Measurements from ENCODE around the gene AK5.
"Not testable (repeated sequence)": the region's sequence is repeated elsewhere in the genome, so short reads cannot be mapped to it uniquely, and the experiment has no call there.

AK5 gene

DNA sequence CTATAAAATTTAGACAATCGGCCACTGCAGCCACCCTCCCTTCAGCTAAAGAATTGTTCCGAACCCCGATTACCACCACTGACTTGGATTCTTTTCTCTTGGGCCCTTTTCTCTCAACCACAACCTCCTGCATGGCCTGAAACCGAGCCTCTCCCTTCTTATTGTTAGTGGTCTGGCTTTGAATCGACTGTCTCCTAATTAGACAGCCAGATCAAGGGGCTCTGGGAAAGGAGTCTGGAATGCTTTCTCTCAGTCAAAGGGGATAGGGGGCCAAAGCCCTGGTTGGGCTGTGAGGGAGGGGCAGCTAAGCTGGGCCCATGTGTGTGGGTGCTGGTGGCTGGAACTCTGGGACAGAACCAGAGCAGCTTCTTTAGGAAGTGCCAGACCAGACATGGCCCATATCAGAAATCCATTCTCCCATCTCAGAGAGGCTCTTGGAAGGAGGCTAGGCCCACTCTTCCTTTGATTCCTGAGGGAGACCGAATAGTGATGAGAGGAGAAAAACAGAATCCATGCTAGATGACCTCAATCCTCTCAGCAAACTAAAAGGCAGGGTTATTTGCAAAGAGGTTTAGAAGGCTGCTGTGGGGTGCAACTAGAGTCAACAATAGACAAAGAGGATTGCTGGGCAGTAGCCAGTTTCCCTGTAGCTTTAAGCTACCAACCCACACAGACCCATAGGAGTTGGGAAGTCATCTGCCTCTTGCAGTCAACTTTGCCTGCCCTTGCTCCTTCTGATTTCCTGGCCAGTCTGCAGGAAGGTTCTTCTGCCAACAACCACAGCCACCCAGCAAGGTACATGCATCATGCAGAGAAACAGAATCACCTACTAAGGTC is 117.6 kb downstream of the AK5 start:
- no peak for DNase-seq (ENCODE audit: low read depth in 2 of 2)

DNA sequence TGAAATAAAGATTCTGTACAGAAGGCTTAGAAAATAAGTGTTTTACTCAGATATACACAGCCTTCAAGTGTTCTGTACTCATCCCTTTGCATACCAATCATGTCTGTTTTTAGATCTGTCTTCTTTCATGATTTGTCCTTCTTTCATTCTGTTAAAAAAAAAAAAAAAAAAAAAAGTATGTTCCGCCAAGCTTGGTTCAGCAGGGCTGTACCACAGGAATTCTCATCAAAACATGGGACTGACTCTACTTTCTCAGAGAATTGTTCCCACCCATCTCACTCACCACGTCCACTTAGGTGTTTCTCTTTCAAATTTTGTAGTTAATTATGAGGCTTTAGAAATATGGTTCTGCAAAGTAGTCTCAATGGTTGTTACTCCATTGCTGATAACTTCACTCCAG is 119.0 kb downstream of the AK5 start:
- no peak for DNase-seq (ENCODE audit: low read depth in 2 of 2)

DNA sequence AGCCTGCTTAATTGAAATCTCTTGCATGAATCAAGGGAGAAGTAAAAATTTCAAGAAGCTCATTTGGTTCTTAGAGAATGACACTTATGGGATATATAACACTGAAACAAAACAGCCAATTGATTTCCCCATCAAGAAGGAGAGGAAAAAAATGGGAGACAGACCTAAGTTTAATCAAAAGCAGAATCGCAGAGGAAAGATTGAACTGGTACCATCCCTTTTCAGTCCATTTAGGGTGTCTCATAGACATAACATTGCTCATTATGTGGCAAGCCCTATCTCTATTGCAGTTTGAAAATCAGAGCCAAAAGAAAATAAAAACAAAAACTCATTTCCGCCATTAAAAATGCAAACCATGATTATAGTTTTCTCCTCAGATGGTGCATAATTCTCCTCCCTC is 119.6 kb downstream of the AK5 start:
- no peak for DNase-seq (ENCODE audit: low read depth in 2 of 2)

DNA sequence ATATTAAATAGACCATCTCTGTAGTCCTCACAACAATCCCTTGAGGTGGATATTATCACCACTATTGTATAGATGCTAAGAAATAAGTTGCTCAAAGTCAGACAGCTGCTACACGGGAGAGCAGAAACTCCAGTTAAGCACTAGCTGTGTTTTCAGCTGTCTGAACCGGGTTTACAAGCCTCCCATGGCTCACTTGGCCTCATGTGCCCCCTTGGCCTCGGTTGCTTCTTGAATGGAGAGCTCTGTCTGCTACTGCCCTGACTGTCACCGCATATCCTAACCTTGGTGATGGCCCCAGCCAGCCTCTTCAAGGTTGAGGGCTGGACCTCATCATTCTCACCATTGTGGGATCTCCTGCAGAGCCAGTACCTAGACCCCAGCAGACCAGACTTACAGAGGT is 123.4 kb downstream of the AK5 start:
- no peak for DNase-seq (ENCODE audit: low read depth in 2 of 2)

DNA sequence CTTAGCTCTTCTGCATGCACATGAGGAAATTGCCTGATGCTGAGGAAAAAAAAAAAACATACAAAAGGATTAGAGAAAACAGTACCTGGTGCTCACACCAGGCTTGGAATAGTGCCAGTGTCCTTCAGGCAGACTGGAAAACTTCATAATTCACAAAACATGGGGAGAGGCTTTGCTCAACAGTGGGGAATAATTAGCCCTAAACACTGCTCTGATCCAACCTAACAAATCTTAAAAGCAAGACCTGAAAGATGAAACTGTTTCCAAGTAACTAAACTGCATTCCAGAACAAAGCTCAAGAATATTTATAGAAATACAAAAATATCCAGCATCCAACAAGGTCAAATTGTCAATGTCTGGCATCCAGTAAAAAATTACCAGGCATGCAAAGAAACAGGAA is 124.8 kb downstream of the AK5 start:
- DNase-seq (ENCODE audit: low read depth in 2 of 2): no peak

DNA sequence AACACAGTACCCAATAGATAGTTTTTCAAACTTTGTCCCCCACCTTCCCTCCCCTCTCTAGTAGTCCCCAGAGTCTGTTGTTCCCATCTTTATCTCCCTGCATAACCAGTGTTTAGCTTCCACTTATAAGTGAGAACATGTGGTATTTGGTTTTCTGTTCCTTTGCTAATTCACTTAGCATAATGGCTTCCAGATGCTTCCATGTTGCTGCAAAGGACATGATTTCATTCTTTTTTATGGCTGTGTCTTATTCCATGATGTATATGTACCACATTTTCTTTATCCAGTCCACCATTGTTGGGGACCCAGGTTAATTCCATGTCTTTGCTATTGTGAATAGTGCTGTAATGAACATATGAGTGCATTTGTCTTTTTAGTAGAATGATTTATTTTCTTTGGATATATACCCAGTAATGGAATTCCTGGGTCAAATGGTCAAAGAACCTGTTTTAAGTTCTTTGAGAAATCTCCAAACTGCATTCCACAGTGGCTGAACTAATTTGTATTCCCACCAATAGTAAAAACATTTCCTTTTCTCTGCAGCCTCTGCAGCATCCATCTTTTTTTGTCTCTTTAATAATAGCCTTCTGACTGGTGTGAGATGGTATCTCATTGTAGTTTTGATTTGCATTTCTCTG is 126.0 kb downstream of the AK5 start:
- DNase-seq (ENCODE audit: low read depth in 2 of 2): no peak

DNA sequence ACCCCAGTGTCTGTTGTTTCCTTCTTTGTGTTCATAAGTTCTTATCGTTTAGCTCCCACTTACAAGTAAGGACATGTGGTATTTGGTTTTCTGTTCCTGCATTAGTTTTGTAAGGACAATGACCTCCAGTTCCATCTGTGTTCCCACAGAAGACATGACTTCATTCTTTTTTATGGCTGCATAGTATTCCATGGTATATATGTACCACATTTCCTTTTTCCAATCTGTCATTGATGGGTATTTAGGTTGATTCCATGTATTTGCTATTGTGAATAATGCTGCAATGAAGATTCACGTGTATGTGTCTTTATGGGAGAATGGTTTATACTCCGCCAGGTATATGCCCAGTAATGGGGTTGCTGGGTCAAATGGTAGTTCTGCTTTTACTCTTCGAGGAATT is 127.1 kb downstream of the AK5 start:
- DNase-seq (ENCODE audit: low read depth in 2 of 2): not testable (repeated sequence)

DNA sequence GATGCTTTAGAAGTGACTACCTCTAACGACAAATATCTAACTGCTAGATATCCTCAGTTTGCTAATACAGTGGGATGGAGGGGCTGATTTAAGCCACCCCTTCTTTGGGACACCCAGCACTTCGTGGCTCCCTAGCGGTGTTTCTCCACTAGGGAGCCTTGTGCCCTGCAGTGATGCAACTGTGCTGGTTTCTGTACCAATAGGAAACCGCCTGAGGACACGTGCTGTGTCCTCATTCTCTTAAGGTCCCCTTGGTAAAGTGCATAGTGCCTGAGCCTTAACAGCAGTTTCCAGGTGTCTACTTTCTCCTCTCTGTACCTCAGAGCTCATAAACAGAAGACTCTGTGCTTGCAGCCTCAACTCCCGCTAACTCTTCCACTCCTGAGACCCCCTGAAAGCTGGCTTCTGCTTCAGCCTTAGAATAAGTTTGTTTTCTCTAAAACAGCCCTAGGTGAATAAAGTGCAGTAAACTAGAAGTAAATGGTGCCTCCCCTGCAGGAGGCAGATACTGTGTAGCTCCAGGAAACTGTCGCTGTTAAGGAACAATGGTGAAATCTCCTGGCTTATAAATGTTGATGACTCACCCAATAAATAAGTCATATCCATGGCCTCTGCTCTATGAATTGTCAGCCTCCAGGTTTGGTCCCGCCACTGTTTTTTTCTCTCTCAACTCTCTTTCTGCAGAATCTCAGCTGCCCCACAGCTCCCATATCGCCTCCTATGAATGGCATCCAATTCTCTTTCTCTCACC is 130.4 kb downstream of the AK5 start:
- no peak for DNase-seq (ENCODE audit: low read depth in 2 of 2)

DNA sequence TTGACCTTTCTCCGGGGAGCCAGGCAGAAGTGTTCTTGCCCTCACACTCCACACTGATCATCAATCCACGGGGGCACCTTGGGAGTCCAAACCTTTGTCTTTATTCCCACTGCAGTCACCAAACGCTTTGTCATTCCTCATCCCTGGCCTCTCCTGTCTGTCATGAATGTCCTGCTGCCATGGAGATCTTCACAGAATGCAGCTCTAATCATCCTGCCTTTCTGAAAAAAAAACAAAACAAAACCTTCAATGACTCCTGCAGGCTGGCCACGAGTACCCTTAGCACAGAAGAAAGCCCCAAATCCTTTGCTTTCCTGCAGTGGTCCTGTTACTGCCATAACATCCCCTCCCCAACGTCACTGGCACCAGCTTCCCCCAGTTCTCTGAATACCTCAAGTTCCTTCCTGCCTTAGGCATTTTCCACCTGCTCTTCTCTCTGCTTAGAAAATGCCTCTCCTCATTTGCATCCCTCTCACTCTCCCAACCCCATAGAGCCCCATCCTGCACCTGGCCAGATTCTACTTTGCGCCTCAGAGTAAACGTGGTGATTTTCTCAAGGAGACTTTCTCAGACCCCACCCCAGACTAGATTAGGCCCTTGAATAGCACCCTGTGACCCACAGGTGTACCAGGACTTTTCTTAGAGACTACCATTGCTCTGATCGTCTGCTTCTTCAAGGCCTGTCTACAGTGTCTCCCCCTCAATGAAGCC is 131.2 kb downstream of the AK5 start:
- no peak for DNase-seq (ENCODE audit: low read depth in 2 of 2)

DNA sequence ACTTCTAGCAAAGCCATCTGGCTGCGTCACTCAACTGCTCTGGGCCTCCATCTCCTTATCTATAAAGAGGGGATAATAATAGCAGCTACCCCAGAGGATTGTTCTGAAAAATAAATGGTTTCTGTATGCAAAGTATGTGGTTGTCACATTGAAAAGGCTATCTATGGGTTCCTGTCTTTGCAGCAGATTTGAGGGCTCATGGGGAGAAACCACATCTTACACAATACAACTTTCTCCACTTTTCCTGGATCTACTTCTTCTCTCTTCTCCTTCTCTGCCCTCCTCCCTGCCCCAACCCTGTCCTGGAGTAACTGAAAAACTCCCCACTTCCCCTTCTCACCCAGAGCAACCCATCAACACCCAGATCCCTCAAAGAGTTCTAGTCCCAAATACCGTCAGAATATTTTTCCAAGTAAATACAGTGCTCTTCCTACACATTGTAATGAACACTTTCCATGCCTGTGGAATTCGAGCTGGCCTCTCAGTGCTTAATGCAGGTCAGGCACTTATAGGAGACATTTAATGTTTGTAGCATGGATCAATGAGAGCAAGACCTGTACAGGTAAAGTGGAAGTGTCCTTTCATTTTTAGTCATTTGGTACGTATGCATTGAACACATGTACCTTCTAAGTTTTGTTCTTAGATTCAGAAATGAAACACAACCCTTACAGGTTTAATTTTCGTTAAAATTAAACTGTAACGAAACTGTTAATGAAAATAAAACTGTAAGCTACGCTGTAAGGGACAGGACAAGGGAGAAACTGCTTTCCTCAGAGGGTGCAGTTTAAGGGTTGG is 131.9 kb downstream of the AK5 start:
- no peak for DNase-seq (ENCODE audit: low read depth in 2 of 2)

DNA sequence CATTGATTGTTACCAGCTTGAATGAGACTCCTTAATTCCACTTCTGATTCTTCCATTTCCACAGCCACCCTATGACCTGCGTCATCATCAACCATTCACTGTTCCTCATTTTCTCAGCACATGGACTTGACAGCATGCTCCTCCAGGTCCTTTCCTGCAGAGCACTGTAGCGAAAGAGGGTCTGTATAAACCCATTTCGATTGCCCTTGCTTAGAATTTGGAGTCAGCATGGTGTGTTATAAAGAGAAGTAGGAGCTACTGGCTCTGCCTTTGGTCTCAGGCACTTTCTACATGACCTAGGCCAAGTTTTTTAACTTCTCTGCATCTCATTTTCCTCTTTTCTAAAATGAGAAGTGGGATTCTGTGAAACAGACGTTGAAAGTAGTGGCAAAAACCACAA is 133.8 kb downstream of the AK5 start:
- no peak for DNase-seq (ENCODE audit: low read depth in 2 of 2)

DNA sequence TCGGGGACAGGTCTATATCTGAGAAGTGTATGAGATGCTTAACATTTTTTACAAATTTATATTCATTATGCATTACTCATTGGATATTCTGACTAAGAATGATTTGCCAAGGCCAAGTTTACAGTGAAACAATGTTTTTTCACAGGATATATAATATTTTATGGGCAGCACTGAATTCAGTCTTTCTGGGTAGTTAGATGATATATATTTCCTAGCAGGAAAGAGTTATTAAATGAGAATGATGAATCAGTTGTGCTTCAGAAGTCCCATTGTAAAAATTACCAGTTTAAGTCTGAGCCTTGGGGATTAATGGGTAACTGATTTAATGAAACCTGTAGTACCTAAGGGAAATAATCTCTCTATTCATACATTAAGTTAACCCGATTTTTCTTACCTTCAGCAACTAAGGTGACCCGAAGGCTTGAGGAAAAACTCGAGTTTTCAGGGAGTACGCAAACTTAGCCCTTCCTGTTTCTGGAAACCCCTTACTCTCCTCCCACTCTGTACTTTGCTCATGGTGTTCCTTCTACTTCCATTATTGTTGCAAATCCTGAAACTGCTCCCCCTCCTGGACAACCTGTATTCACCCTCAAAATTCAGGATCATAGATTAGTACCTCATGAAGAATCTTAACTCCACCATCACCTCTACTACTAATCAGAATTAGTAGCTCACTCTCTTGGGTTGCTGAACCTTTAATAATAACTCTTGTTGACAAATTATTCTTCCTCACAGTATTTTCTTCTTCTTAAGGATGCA is 135.1 kb downstream of the AK5 start:
- no peak for DNase-seq (ENCODE audit: low read depth in 2 of 2)

DNA sequence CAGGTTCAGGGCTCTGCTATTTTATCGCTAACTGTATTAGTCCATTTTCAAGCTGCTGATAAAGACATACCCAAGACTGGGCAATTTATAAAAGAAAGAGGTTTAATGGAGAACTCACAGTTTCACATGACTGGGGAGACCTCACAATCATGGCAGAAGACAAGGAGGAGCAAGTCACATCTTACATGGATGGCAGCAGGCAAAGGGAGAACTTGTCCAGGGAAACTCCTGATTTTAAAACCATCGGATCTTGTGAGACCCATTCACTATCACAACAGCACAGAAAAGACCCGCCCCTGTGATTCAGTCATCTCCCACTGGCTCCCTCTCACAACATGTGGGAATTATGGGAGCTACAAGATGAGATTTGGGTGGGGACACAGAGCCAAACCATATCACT is 136.2 kb downstream of the AK5 start:
- DNase-seq (ENCODE audit: low read depth in 2 of 2): not testable (repeated sequence)

DNA sequence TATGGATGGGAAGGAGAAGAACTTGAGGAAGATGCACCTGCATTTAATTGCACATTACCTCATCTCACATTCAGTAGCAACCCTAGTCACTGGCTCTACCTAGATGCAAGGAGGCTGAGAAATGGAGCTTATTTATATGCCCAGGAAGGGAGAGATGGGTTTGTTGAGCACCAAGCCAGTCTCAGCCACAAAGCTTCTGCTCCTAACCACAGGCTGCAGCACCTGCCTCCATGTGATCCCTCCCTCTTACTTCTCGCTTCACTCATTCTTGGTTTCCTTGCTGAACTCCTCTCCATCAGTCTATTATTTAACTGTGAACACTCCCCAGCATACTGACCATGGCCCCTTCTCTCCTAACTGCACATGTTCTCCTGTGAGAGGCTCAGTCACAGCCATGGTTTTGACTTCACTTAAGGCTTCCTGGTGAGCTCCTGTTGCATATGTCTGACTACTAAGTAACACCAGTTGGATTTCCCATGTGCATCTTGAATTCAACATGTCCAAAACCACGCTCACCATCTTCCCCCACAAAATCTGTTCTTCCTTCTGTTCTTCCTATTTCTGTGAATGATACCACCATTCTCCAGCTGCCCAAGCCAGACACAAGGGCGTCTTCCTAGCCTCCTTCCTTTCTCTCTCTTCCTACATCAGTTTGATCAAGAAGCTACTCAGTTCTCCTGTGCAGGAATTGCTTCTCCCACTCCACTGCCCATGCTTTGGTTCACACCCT is 139.8 kb downstream of the AK5 start:
- DNase-seq (ENCODE audit: low read depth in 2 of 2): no peak

DNA sequence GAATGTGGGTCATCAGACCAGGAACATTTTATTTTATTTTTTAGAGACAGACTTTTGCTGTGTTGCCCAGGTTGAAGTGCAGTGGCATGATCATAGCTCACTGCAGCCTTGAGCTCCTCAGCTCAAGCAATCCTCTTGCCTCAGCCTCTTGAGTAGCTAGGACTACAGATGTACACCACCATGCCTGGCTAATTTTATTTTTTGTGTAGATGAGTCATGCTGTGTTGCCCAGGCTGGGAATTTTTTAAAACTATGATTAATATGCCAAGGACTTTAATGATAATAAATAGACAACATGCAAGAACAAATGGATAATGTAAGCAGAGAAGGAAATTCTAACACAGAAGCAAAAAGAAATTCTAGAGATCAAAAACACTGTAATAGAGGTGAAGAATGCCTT is 142.4 kb downstream of the AK5 start:
- no peak for DNase-seq (ENCODE audit: low read depth in 2 of 2)

DNA sequence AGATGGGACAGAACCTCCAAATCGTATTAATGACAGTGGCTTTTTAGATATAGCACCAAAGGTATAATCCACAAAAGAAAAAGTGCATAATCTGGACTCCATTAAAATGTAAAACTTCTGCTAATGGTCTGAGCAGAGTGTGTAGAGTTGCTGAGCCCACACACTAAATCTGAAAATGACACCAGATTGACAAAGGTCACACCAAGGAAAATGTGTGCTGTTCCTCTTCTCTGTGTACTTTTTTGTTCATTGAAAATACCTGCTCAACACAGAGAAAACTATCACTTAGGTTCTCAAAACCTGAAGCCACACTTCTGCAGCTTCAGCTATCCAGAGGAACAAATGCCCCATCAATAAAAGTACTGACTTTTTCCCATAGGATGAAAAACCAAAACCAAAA is 146.2 kb downstream of the AK5 start:
- no peak for DNase-seq (ENCODE audit: low read depth in 2 of 2)

DNA sequence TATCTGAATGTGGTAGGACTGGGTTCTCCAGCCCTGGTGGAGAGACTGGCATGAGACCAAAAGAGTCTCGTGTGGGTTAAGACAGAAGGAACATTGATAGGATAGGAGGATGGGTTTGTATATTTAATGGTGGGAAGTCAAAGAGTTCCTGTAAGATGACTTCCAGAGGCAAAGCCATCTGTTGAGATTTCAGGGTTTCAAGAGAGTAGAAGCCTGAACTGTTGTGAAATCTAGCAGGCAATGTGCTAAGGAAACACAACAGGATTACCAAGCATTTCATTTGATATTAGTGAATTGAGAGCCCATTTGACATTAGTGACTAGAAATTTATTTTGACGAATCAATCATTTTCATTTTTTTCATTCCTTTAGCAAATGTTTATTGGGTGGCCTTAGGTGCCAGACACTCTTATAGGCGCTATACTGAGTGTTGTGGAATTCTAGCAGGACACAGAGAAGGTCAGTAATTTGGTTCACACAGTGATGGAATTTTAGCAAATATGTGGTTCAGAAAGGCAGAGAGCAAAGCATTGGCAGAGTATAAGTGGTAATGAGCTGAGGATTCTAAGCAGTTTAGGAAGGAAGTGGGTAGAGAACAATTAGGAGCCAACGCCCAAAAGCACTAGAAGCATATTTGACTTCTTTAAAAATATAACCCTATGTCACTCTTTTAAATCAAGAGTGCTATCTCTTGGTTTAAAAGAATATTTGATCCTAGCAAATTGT is 149.3 kb downstream of the AK5 start:
- no peak for DNase-seq (ENCODE audit: low read depth in 2 of 2)

DNA sequence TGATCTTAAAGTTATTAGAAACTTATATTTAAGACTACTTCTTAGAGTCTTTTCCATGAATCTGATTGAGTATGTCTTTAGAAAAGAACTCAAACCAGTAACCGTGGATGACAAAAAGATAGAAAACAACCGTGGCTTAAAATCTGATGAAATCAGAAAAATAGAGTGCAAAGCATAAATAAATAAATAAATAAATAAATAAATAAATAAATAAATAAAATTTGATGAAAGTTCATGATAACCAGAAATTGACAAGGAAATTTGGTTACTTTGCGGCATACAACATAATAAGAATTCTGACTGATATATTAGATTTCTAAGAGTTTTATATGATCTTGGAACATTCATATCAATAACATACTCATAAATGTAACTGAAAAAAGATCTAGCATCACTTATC is 152.1 kb downstream of the AK5 start:
- no peak for DNase-seq (ENCODE audit: low read depth in 2 of 2)

DNA sequence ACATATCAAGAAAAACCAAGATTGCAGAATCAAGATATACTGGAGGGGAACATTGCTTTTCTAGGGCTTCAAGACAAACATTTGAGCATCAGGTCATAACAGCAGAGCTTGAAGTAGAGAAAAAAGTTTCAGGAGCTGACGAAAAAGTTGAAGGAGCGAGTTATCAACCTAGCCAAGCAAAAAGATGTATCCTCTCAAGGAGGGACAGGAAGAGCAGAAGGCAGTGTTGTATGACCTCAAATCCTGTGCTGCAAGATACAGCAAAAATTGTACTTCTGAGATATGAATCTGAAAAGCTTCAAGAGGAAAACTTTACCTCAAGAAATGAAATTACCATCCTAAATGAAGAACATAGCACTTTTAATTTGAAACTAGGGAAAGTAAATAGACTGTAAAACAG is 153.1 kb downstream of the AK5 start:
- no peak for DNase-seq (ENCODE audit: low read depth in 2 of 2)
